ENCODE results near the gene BICD2.

- TF ChIP-seq CTCF (IDR thresholded peaks at IDR 0.05; ENCODE audit: borderline replicate concordance, extremely low read depth, low read length, poor library complexity, severe bottlenecking) (no peak), EZH2 (IDR thresholded peaks at IDR 0.05; ENCODE audit: borderline replicate concordance, low read depth, low read length, severe bottlenecking) (no peak)
These were observed 36.6 kb downstream of the BICD2 start for GRCh38 chr9:92727716-92728700.
